A549 treated with AZD9567 at 1 μM for 4 hours (cell line): ENCODE results near the gene TRPV4. TPM values are rescaled to one million over a fixed set of nuclear protein-coding genes. Genes with fewer than 3 reads are reported as not detected.

Experiments
- total RNA-seq: library from RNA; stranded (reverse); fragments of 200-300 nt; extraction: Qiagen RNA extraction; gene quantifications from 5 replicates; pipeline ENCODE4 v1.2.3, GENCODE V29; 2022; ENCODE audit not compliant: insufficient read depth

TRPV4 gene
- 0.03 to 0.07 TPM (median 0.06 TPM) in 4 of 5 replicates, not detected in the other for total RNA-seq

DNA sequence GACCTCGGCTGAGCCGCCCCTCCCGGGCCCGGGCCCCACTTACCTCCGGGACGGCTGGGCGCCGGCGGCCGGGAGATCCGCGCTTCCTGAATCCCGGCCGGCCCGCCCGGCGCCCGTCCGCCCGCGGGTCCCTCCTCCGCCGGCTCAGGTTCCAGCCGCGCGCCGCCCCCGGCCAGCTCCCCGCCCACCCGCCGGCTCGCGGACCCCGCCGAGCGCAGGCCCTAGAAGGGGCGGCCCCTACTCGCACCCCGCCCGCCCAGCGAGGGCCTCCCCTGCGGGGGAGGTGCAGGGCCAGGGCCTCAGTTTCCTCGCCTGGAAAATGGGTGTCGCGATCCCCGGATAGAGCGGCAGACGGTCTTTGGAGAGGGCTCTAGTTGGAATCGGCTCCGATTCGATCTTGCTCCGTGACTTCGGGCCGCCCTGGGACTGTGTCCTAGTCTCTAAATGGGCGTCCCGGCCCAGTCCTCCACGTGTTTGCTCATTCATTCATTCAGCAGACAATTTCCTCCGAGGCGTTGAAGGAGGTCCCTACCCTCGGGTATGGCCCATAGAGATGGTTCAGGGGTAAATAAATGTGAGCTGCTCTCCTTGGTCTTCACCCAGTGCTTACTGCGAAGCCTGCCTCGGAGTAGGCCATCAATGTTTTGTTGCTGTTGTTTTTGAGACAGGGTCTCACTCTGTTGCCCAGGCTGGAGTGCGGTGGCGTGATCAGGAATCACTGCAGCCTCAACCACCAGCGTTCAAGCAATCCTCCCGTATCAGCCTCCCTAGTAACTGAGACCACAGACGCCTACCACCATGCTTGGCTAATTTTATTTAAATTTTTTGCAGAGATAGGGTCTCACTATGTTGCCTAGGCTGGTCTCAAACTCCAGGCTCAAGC lies at the start of gene TRPV4:
TRPV4 (minus strand) TSS at position 92 of the 883 bp plus-strand sequence. CDS start 18,602 bp downstream, outside the sequence.

DNA sequence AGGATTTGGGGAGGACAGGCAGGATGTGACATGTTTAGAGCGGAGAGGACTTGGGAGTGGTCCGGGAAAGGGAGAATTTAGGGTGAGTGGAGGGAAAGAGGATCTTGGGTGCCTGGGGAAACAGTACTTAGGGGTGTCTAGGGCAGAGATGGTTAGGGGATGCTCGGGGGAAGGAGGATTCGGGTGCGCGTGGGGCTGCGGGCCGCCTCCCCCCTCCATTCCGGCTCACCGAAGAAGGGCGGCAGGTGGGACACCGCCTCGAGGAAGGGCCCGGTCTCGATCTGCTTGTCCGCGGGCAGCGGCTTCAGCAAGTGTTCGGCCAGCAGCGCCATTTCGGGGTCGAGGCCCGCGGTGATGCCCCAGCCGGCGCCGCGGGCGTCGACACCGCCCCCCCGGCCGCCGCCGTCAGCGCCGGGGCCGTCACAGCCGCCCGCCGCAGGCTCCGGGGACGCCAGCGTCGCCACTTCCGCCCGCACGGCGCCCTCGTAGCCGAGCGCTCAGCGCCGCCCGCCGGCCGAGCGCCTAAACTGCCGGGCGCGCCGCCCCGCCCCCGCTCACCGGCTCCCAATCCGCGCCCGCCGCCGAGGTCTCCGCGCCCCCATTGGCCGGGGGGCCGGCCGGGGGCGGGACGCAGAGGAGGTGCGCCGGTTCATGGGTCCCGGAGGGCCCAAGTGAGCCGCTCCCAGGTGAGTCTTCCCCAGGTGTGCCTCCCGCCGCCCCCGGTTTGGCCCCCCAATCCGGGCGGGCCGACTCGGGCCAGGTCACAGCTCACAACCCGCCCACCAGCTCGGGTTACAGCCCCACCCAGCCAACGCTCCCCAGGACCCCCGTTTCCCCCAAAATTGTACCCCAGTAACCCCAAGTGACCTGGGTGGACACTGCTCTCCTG lies 47.1 kb upstream of the TRPV4 start, which contains the start of gene GLTP:
GLTP (minus strand) TSS at position 499 of the 889 bp plus-strand sequence; CDS start at position 332, 167 bp downstream.

Other genes with a start within 250 kb of the TRPV4 start
- 4.7 to 7.5 TPM (median 5.2 TPM) in 5 replicates for gene FAM222A, start 119.6 kb downstream of the TRPV4 start, total RNA-seq
- 18.0 to 32.5 TPM (median 19.1 TPM) in 5 replicates for gene GLTP, start 47.1 kb upstream of the TRPV4 start, total RNA-seq
- gene TCHP, start 66.9 kb upstream of the TRPV4 start, total RNA-seq, result 15.0 to 18.5 TPM (median 16.6 TPM) in 5 replicates
- 18.1 to 21.9 TPM (median 21.2 TPM) in 5 replicates for gene GIT2, start 163.0 kb upstream of the TRPV4 start, total RNA-seq
- gene ANKRD13A, start 166.0 kb upstream of the TRPV4 start, total RNA-seq, result 14.0 to 27.9 TPM (median 18.2 TPM) in 5 replicates
- 4.0 to 8.8 TPM (median 7.1 TPM) in 5 replicates for gene C12orf76, start 215.1 kb upstream of the TRPV4 start, total RNA-seq